HG03520 (cell line): ENCODE measurements around the gene PCCA.
A peak's percentile ranks its signal among the peaks of the same experiment; 100 is the strongest.
"Not testable (repeated sequence)": the region's sequence is repeated elsewhere in the genome, so short reads cannot be mapped to it uniquely, and the experiment has no call there.

Experiments used
- ATAC-seq: cut with Tn5 transposase; IDR thresholded peaks from one replicate; pipeline ENCODE4 v1.9.1; 2021; ENCODE audit warnings: mild to moderate bottlenecking, moderate library complexity; ENCODE audit not compliant: unreplicated experiment

Gene PCCA

DNA sequence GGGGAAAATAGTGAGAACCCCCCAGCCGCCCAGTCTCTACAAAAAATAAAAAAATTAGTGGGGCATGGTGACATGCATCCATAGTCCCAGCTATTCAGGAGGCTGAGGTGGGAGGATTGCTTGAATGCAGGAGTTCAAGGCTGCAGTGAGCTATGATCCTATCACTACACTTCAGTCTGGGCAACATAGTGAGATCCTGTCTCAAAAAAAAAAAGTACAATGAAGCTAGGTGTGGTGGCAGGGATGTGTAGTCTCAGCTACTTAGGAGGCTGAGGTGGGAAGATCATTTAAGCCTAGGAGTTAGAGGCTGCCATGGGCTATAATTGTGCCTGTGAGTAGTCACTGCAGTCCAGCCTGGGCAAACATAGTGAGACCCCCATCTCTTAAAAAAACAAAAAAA, 8.9 kb downstream of the PCCA start:
- no peak for ATAC-seq

DNA sequence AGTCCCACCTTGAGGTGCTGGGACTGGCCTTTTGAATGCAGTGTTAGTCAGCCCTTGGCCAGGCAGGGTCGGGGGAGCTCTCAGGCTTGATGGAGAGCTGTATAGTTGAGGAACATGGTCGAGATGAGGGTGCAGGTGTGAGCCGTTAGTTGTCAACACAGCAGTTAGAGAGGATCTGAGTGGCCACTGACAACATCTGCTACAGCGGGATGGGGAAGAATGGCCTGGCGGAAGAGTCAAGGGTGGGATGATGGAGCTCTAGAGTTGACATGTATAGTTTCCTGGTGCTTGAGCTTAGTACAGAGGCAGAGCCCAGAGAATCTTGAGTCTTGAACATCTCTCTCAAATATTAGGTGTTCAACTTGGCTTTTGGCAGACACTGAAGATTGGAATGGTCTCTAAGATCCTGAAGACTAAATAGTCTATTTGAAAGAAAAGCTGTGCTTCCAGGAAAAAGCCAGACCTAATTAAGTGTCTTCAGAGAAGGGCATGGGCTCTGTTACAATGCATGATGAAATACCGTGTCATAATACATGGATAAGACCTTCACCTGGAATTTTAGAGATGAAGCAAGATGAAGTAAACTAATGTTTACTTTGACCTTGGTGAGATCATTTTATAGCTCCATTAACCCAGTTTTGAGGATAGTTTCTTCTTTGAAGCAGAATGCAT, 9.7 kb downstream of the PCCA start:
- no peak for ATAC-seq

DNA sequence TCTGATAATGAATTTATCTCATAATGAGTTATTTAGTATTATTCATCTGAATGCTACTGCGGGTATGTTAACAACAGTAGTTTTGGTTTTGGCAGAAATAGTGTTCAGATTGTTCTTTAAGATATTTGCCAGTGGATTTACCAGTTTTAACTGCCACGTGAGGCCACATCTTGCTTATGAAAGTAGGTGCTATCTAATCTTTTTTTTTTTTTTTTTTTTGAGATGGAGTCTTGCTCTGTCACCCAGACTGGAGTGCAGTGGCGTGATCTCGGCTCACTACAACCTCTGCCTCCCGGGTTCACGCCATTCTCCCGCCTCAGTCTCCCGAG, 10.2 kb downstream of the PCCA start:
- not testable (repeated sequence) for ATAC-seq

DNA sequence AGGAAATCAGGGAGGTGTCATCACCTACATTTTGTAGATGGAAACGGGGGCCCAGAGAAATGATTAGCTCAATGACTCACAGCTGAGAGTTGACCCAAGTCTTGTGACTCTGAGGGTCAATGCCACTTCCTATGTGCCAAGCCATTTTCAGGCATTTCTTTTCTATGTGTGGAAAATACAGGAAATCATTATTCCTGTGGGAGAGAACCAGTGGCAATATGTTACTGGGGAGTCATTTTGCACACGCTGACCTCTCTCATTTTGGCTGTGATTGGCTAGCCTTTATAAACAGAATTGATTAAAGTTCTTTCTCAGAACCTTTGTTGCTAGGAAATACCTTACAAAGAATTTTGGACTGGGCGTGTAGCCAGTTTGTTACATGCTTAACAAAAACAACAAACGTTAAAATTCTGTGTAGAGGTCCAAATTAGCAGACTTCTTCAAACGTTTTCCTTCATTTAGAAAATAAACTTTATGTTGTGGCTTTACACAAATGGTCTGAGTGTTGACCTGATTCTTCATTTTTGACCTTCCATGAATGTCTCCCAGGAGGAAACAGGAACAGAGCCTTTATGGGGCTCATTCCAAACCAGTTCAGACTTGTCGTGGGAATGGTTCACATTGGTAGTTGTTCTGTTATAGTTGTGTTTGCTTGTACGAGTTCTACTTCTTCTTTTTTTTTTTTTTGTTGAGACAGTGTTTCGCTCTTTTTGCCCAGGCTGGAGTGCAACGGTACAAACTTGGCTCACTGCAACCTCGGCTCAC, 11.4 kb downstream of the PCCA start:
- ATAC-seq = no peak

DNA sequence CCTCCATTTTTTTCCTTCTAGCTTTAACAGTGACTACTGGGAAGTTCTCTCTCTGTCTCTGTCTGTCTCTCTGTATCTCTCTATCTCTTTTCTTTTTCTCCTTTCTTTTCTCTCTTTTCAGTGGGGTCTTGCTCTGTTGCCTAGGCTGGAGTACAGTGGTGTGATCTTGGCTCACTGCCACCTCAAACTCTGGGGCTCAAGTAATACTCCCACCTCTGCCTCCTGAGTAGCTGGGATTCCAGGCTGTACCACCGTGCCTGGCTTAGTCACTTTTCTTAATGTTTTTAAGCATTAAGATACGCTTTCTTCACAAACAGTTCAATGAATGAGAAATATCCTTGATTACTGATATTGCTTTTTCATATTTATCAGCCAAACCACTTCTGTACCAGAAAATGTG, 13.1 kb downstream of the PCCA start:
- ATAC-seq = no peak

DNA sequence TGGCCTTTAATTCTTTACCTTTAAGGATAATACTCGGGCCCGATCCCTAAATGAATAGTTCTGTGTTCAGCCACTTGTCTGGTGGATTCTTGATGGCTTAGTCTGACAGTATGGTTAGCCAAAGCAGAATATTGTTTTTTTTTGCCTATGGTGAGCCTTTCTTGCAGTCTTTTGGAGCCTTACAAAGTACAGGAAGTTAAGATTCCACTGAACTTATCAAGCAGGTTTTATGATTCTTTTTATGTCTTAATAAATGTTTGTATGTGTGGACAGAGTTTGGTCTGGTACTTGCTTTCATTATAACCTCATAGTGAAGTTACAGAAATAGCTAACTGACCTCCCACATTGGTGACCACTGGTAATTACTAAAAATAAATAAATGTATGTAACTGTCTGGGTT, 17.1 kb downstream of the PCCA start:
- no peak for ATAC-seq

DNA sequence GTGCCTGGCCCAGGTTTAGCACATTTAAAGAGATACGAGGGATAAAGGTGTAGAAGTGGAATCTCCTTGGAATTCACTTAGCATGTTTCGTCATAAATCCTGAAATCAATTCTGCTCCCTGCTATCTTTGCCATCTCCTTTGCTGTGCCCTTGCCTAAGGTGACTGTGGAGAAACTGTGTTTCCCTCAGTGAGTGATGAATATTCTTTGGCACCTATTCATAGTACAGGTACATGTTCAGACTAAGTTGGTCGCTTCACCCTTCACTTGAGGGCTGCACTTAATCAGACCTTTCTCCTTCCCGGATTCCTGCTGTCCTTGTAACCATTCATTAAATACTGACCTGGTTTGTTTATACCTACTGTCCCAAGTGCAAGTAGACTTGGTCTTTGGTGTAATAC, 17.8 kb downstream of the PCCA start:
- no peak for ATAC-seq

DNA sequence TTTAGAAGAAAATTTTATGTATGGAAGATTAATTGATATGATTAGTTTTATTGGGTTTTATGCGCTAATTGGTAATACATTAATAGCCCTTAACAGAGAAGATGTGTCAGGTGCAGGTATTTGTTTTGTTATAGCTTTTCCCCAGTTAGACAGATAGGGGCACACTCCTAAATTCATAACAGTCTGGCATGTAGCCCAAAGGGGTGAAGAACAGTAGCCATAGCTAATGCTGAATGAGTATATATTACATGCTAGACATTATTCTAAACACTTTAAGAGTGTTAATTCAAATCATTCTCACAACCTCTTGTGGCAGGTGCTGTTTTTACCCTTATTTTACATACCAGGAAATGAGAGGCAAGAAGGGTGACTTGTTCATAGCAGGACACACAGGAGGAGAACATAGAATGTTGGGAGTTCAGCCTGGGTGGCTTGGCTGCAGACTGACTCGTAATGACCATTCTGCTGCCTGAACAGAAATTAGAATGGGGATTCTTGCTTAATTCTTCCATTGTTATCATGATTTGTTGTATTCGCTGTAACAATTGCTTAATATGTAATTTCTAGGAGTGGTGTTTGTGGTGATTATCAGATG, 20.1 kb downstream of the PCCA start:
- ATAC-seq = no peak

DNA sequence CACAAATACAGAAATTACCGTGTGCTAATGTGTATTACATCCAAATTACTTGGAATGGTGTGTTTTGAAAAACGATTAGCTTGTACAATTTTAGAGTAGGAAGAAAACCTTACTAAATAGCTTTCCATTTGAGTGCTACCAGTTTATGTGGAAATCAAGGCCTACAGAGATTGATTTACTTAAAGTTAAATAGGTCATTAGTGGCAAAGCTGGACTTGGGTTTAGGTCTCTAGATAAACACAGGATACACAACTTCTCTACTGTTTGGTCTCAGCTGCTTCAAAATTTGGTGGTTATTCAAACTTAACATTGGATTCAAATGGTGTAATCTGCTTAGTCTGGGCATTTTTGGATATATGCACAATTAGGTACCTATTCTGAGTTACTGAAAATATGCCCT, 21.4 kb downstream of the PCCA start:
- ATAC-seq = no peak

DNA sequence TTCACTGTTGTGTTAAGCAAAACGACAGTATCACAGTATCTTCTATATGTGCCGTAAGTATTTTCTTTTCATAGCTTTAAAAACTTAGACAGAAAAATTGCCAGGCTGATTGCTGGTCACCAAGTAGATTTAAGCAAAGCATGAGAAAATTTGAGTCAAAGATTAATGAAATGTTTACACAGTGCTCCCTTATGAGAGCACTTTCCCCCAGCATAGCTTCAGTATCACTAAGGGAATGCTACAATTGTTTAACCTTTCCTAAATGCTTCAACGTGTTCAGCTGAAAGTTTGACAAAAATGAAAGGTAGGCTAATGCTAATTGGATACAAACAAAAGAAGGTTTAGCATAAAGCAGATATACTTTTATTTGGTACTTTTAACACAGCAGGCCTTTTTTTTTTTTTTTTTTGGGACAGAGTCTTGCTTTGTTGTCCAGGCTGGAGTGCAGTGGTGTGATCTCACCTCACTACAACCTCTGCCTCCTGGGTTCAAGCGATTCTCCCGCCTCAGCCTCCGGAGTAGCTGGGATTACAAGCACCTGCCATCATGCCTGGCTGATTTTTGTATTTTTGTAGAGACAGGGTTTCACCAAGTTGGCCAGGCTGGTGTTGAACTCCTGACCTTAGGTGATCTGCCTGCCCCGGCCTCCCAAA, 23.4 kb downstream of the PCCA start:
- ATAC-seq = no peak

DNA sequence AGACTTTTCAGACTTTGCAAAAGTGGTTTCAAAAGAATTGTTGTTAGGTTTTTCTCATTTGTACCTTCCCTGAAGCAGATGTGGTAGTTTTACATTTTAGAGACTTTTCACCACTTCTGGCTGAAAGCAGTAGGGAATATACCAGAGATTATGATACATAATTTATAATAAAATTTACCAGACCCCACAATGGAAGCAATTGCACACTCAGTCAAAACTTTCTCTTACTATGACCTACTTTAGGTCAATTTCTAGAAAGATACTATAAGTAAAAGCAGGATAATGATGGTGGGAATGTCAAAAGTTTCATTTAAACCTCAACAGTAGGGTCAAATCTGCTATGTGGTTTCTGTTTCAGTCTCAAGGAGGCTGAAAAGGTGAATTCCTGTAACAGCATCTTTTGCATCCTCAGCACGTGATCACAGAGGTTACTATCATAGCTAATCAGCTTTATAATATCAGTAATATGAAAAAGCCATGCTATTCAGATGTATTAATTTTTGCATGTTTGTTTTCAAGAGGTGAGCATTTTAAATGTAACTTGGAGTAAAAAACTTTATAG, 26.9 kb downstream of the PCCA start:
- ATAC-seq = no peak

DNA sequence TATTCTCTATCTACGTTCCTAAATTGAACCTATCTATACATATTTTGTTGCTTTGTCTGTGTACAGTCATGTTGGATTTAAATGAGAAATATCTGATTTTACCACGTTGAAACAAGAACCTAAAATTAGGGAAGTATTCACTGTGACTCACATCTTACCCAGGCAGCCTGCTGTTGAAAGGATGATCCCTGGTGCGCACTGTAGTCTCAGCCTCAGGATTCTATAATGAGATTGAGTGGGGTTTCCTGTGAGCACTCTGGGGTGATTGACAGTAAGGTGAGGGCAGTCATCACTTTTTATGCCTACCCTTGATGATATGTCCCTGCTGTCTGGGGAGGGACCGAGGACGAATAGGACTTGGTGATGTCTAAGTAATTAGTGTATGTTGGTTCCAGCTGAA, 35.4 kb downstream of the PCCA start:
- ATAC-seq = no peak

DNA sequence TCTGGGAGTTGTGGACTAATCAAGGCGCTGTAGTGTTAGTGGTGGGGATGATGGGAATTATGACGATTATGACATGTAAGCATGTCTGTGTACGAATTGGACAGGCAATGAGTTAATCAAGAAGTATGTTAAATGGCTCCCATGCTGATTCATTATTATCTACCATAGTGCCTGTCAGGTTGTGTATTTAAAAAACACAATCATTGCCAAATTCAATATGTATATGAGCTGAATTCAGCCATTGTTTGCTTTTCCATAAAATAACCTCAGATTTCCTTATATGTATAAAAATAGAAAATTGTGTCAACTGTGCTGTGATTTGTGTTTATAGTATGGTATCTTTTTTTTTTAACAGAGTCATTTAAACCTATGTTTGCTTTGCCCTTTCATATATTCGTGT, 37.1 kb downstream of the PCCA start:
- ATAC-seq = no peak

DNA sequence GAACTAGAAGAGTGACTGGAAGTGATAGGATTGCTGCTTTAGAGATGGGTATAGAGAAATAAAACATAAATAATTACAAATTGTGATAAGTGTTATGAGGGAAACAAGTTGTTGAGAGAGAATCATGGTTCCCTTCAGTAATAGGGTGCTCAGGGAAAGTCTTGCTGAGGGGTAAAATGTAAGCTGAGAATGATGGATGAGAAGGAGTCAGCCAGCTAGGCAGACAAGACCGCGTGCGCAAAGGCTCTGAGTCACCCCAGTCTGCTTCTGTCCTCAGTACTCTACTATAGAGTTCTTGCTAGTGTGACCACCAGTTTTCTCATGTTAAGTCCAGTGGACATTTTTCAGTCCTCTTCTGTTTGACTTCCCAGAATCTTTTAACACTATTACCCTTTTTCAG, 39.5 kb downstream of the PCCA start:
- no peak for ATAC-seq

DNA sequence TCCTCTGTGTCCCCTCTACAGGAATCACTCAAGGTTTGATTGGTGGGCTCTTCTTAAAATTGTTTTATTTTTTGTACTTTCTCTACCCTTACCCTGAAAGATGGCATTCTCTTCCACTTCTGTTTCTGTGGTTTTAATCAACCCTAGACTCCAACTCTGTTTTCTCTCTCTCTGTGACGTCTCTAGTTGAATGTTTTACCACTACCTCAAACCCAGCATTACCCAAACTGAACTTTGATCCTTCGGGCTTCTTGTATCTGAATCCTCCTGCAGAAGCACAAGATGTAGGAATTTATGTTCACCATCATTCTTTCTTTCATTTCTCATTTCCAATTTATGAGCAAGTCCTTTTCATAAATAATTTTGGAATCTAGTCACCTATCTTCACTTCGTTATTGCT, 39.9 kb downstream of the PCCA start:
- ATAC-seq = no peak

DNA sequence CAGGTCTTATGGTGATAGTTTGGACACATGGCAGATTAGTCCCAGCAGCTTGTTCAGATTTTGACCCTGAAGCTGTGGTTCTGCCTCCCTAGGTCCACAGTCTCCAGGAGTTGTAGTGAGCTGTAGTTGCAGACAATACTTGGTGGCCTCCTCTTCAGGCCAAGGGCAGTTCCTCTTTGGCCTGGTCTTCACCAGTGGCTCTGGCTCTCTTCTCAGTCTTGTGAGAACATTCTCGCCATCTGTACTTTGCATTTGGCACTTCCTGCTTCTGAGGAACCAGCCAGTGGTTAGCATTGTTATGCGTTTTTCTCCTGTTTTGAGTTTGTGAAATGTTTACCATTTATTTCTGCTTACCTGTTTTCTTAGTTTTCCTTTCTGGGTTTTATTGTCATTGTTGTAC, 40.7 kb downstream of the PCCA start:
- peak; percentile 76 for ATAC-seq

DNA sequence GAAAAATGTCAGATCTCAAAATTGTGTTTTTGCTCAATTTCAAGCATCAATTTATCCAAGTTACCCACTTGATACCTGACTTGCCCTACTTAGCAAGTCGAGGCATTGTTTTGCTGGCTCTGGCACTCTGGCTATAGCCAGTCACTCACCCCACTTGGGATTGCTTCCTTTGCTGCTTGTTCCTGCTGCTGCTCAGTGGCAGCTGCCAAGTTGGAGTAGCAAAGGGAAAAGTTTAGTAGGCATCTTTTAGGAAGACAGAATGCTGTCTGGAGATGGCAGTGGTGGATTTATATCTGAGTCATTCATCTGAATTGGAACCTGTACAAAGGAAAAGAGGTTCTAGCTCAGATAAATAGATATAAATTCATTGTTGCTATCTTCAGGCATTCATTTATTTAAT, 41.2 kb downstream of the PCCA start:
- no peak for ATAC-seq

DNA sequence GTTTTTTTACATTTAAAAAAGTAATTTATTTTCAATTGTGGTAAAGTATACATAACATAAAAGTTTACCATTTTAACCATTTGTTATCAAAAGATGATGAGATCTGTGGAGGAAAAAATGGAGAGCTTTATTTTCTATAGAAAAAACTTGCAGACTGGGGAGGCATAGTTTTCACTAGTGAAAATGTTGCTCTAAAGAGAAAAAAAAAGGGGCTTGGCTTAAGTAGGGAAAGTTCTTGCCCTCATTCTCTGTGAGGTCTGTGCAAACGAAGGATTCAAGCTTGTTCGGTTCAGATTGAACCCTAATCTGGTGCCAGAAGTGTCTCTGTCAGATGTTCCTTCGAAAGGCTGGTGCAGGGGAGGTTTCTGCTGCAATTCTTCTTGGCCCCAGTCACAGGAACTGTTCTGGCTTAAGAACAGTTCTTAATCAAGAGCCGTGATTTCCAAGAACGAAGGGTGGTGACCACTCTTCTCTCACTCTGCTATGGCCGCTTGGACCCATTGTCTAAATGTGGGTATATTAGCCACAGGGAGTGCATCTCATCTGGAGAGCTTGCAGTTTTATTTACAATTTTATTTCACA, 42.1 kb downstream of the PCCA start:
- ATAC-seq = no peak

DNA sequence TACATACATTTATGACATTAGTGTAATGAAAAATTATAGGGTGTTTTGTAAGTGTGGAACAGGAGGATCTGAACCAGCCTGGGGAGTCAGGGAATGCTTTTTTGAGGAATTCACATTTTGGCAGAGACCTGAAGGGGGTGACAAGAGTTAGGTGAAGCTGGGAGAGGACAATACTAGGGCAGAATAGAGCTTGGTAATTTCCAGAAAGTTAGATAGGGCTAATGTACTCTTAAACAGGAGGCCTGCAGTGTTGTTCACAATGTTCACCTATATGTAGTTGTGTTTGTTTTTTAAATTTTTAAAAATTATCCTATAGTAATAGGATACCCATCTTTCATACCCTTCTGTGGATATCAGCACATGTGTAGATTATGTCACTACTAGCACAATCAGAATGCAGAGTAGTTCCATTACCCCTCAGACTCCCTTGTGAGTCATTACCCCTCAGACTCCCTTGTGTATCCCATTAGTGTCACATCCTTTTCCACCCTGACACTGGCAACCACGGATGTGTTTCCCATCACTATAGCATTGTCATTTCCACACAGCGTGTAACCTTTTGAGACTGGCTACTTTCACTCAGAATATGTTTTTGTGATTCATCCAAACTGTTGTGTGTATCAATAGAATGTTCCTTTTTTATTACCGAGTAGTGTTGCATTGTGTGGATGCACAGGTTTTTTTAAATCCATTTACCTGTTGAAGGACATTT, 43.1 kb downstream of the PCCA start:
- ATAC-seq = peak; percentile 51

DNA sequence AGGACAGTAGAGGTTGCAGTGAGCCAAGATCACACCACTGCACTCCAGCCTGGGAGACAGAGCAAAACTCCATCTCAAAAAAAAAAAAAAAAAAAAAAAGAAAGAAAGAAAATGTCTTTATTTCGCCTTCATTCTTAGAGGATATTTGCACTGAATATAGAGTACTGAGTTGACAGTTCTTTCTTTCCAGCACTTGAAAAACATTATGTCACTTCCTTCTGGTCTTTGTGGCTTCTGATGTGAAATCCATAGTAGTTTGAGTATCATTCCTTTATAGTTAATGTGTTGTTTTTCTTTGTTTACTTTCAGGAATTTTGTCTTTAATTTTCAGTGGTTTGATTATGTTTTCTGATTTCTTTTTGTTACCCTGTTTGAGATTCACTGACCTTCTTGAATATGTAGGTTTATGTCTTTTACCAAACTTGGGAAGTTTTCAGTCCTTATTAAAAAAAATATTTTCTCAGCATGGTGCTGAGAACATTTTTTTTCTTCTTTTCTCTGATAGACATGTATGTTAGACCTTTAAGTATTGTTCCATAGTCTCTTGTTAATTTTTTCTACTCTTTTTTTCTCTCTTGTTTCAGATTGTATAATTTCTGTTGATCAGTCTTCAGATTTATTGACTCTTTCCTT, 50.1 kb downstream of the PCCA start:
- no peak for ATAC-seq
